Raji (cell line): ENCODE measurements around the gene OR8H3.

Experiments used
- POLR2A ChIP-seq: IDR thresholded peaks from 2 replicates; pipeline ENCODE4 v1.6.1; 2011; ENCODE audit warnings: low read depth, low read length, control low read depth; ENCODE audit not compliant: insufficient read depth

Gene OR8H3

GRCh38 chr11:56122073-56122472, at the start of gene OR8H3:
Gene OR8H3, plus strand, starts transcription at chr11:56122373. Its CDS starts 0 bp downstream, at chr11:56122373.
- TF ChIP-seq POLR2A = no peak

GRCh38 chr11:56089697-56090096, 32.5 kb upstream of the OR8H3 start:
- TF ChIP-seq POLR2A = no peak

- no peak for TF ChIP-seq POLR2A
Observed at GRCh38 chr11:56093008-56093407, 29.2 kb upstream of the OR8H3 start, which contains the start of gene OR8I2. Gene OR8I2, plus strand, starts transcription at chr11:56093308. Its CDS starts 0 bp downstream, at chr11:56093308.

- TF ChIP-seq POLR2A = no peak
Observed at GRCh38 chr11:56103210-56103737, 18.9 kb upstream of the OR8H3 start, which contains the start of gene OR8H2. Gene OR8H2, plus strand, starts transcription at chr11:56103687. Its CDS starts 1,356 bp downstream, at chr11:56105043.

GRCh38 chr11:56140151-56140661, 18.0 kb downstream of the OR8H3 start, which contains the start of gene OR8J3:
Gene OR8J3, minus strand, starts transcription at chr11:56140201. Its CDS starts 2,483 bp downstream, at chr11:56137718.
- no peak for TF ChIP-seq POLR2A

- TF ChIP-seq POLR2A = no peak
Observed at GRCh38 chr11:56151376-56151775, 29.2 kb downstream of the OR8H3 start.

GRCh38 chr11:56152333-56152732, 30.2 kb downstream of the OR8H3 start:
- TF ChIP-seq POLR2A = no peak

- TF ChIP-seq POLR2A = no peak
Observed at GRCh38 chr11:56160217-56160616, 38.0 kb downstream of the OR8H3 start, which contains the start of gene OR8K5. Gene OR8K5, minus strand, starts transcription at chr11:56160317. Its CDS starts 0 bp downstream, at chr11:56160317.

GRCh38 chr11:56163804-56164203, 41.6 kb downstream of the OR8H3 start:
- no peak for TF ChIP-seq POLR2A

GRCh38 chr11:56172256-56172830, 50.2 kb downstream of the OR8H3 start:
- no peak for TF ChIP-seq POLR2A
